Astrocyte (in vitro differentiated cells and primary cell): ENCODE results near the gene DRP2. TPM values are rescaled to one million over a fixed set of nuclear protein-coding genes. Genes with fewer than 3 reads are reported as not detected.
A peak's percentile ranks its signal among the peaks of the same experiment; 100 is the strongest.
"Not testable (repeated sequence)": the region's sequence is repeated elsewhere in the genome, so short reads cannot be mapped to it uniquely, and the experiment has no call there.

Source experiments
- DNase-seq: peaks from one replicate; pipeline ENCODE4 v3.0.0-alpha.2; 2010; ENCODE audit warnings: low read depth
- FAIRE-seq: peaks from 2 replicates; lab custom pipeline; 2011; peaks lifted over from hg19 to GRCh38; lab: Jason Lieb, UNC
- H2AFZ ChIP-seq: 2 replicates; pipeline ENCODE4 v1.6.0; 2012; ENCODE audit warnings: low read depth, low read length, inconsistent platforms
- H3K27ac ChIP-seq: 2 replicates; pipeline ENCODE4 v1.5.1; 2011; ENCODE audit warnings: low read depth, low read length, inconsistent platforms
- H3K27me3 ChIP-seq: 2 replicates; pipeline ENCODE4 v1.6.0; 2011; ENCODE audit warnings: low read length, inconsistent platforms; ENCODE audit not compliant: insufficient read depth
- H3K36me3 ChIP-seq: 2 replicates; pipeline ENCODE4 v1.5.1; 2011; ENCODE audit warnings: low read length, inconsistent platforms; ENCODE audit not compliant: insufficient read depth
- H3K4me1 ChIP-seq: 2 replicates; pipeline ENCODE4 v1.5.1; 2011; ENCODE audit warnings: low read length, inconsistent platforms; ENCODE audit not compliant: insufficient read depth
- H3K4me2 ChIP-seq: 2 replicates; pipeline ENCODE4 v1.6.0; 2012; ENCODE audit warnings: low read length, inconsistent platforms
- H3K4me3 ChIP-seq: 2 replicates; pipeline ENCODE4 v1.5.1; 2011; ENCODE audit warnings: low read depth, mild to moderate bottlenecking, low read length, inconsistent platforms; ENCODE audit not compliant: insufficient read depth
- H3K79me2 ChIP-seq: 2 replicates; pipeline ENCODE4 v1.6.0; 2012; ENCODE audit warnings: mild to moderate bottlenecking, low read length, inconsistent platforms; ENCODE audit not compliant: insufficient read depth
- H3K9ac ChIP-seq: 2 replicates; pipeline ENCODE4 v1.6.0; 2012; ENCODE audit warnings: mild to moderate bottlenecking, low read length, inconsistent platforms
- H3K9me3 ChIP-seq: 2 replicates; pipeline ENCODE4 v1.5.1; 2012; ENCODE audit warnings: low read depth, mild to moderate bottlenecking, low read length, inconsistent platforms; ENCODE audit not compliant: insufficient read depth
- H4K20me1 ChIP-seq: 2 replicates; pipeline ENCODE4 v1.6.0; 2012; ENCODE audit warnings: low read length, inconsistent platforms; ENCODE audit not compliant: insufficient read depth
- H3K27ac Mint-ChIP-seq: one replicate; pipeline ENCODE4 v1.8.0; 2021; ENCODE audit warnings: mild to moderate bottlenecking, mixed read lengths; ENCODE audit not compliant: unreplicated experiment
- H3K27me3 Mint-ChIP-seq: one replicate; pipeline ENCODE4 v1.8.0; 2021; ENCODE audit warnings: low read depth, mixed read lengths; ENCODE audit not compliant: unreplicated experiment
- H3K36me3 Mint-ChIP-seq: one replicate; pipeline ENCODE4 v1.8.0; 2021; ENCODE audit warnings: low read depth, mixed read lengths; ENCODE audit not compliant: unreplicated experiment
- H3K4me1 Mint-ChIP-seq: one replicate; pipeline ENCODE4 v1.8.0; 2021; ENCODE audit warnings: low read depth, mixed read lengths; ENCODE audit not compliant: unreplicated experiment
- H3K4me3 Mint-ChIP-seq: one replicate; pipeline ENCODE4 v1.8.0; 2021; ENCODE audit warnings: mild to moderate bottlenecking, moderate library complexity, mixed read lengths; ENCODE audit not compliant: unreplicated experiment
- H3K9me3 Mint-ChIP-seq: one replicate; pipeline ENCODE4 v1.8.0; 2021; ENCODE audit warnings: mild to moderate bottlenecking, mixed read lengths; ENCODE audit not compliant: unreplicated experiment
- CTCF ChIP-seq: IDR thresholded peaks from 2 replicates; pipeline ENCODE4 v1.5.1; 2011; ENCODE audit warnings: low read depth, mild to moderate bottlenecking, inconsistent platforms, low read length, moderate library complexity; ENCODE audit not compliant: insufficient read depth
- EZH2 ChIP-seq: IDR thresholded peaks from 2 replicates; pipeline ENCODE4 v1.6.1; 2012; ENCODE audit warnings: mild to moderate bottlenecking, low read length, inconsistent platforms; ENCODE audit not compliant: insufficient read depth
- total RNA-seq: library from RNA; stranded (reverse); gene quantifications from 2 replicates; pipeline ENCODE4 v1.2.1, GENCODE V29; 2021

The DRP2 gene
- total RNA-seq, 1 donor from 2014 or later = 4.2 TPM

DNA sequence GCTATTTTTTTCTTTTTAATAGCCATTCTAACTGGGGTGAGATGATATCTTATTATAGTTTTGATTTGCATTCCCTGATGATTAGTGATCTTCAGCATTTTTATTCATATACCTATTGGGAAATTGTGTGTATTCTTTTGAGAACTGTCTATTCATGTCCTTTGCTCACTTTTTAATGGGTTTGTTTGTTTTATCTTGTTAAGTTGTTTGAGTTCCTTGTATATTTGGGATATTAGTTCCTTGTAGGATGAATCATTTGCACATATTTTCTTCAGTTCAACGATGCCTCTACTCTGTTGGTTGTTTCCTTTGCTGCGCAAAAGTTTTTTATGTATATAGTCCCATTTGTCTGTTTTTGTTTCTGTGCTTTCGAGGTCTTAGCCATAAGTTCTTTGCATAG is 43.1 kb upstream of the DRP2 start:
- Histone ChIP-seq H3K4me1 (peaks cover under 1% of the 10 kb centered on the region), H2AFZ (no peak overlapping the region), H3K4me2 (no peak overlapping the region), H3K27ac (no peak overlapping the region), H3K9ac (no peak overlapping the region), H4K20me1 (no peaks in the 10 kb centered on the region), H3K79me2 (no peaks in the 10 kb centered on the region), H3K36me3 (no peaks in the 10 kb centered on the region), H3K4me3 (no peak overlapping the region), H3K9me3 (no peaks in the 10 kb centered on the region), H3K27me3 (no peaks in the 10 kb centered on the region)
- no peak for TF ChIP-seq EZH2
- TF ChIP-seq CTCF = no peak
- Mint-ChIP-seq H3K9me3 (no peaks in the 10 kb centered on the region), H3K27me3 (peaks cover 4% of the 10 kb centered on the region), H3K4me3 (no peak overlapping the region), H3K36me3 (no peaks in the 10 kb centered on the region), H3K27ac (no peak overlapping the region), H3K4me1 (peaks cover 4% of the 10 kb centered on the region)
- DNase-seq (no peak), FAIRE-seq (peak; percentile 73)

DNA sequence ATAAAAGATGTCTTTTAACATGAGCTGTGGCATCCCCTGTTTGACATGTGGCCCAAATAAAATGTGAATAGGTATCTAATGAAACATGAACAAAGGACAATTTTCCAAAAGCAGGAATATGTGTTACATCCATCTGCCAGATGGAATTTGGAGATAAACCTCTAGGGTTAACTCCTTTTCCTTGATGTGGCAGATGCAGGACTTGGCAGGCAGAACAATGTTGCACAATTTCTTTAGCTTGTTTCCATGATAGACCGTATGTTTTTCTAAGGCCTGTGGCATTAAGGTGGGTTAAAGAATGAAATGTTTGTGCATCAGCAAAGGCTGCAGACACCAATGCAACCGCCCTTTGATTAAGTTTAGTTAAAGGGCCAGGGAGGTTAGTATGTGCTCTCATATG is 34.7 kb upstream of the DRP2 start:
- H3K27ac ChIP-seq, H3K36me3 Mint-ChIP-seq, H3K4me2 ChIP-seq, H3K4me1 ChIP-seq, H3K4me3 Mint-ChIP-seq, H3K27ac Mint-ChIP-seq, H3K4me1 Mint-ChIP-seq, H4K20me1 ChIP-seq, H3K79me2 ChIP-seq, H3K4me3 ChIP-seq, H3K27me3 ChIP-seq, H3K36me3 ChIP-seq, H3K9me3 Mint-ChIP-seq, H2AFZ ChIP-seq, H3K27me3 Mint-ChIP-seq, H3K9ac ChIP-seq, FAIRE-seq, H3K9me3 ChIP-seq: not testable (repeated sequence)
- DNase-seq = peak; percentile 29

GRCh38 chrX:101187961-101188360 is 31.6 kb upstream of the DRP2 start:
- H3K9me3 Mint-ChIP-seq, H3K27me3 ChIP-seq, H3K4me3 Mint-ChIP-seq, H3K79me2 ChIP-seq, H3K9me3 ChIP-seq, H3K4me1 ChIP-seq, H3K27ac ChIP-seq, H2AFZ ChIP-seq, DNase-seq, H3K4me1 Mint-ChIP-seq, FAIRE-seq, H3K36me3 Mint-ChIP-seq, H3K9ac ChIP-seq, H3K27ac Mint-ChIP-seq, H3K4me2 ChIP-seq, H4K20me1 ChIP-seq, H3K36me3 ChIP-seq, H3K27me3 Mint-ChIP-seq, H3K4me3 ChIP-seq: not testable (repeated sequence)

DNA sequence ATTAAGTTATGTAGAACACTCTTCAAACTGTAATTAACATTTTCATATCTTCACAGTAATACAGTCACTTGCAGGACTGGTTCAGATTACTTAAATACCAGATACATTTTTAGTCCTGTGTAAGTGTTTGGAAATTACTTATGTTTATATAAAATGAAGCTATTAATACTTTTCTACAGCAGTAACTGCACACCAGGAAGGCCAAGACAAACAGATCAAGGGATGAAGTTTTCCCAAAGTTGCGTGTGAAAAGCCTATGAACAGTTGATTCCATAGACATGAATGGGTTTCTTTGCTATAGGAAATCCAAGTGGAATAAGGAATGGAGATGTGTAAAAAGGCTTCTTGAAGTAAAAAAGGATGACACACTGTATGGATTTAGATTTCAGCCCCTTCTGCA is 28.9 kb upstream of the DRP2 start:
- no peak overlapping the region for H3K27ac ChIP-seq
- H3K79me2 ChIP-seq = no peaks in the 10 kb centered on the region
- FAIRE-seq (peak; percentile 9), DNase-seq (no peak)
- no peaks in the 10 kb centered on the region for H3K9me3 ChIP-seq
- H3K4me1 ChIP-seq = no peaks in the 10 kb centered on the region
- H3K9ac ChIP-seq = no peak overlapping the region
- no peaks in the 10 kb centered on the region for H3K36me3 ChIP-seq
- no peaks in the 10 kb centered on the region for H4K20me1 ChIP-seq
- H3K4me3 ChIP-seq = no peak overlapping the region
- no peak overlapping the region for H2AFZ ChIP-seq
- Mint-ChIP-seq H3K27me3 (peaks cover 4% of the 10 kb centered on the region), H3K4me1 (no peaks in the 10 kb centered on the region), H3K36me3 (no peaks in the 10 kb centered on the region), H3K27ac (no peak overlapping the region), H3K9me3 (no peaks in the 10 kb centered on the region), H3K4me3 (no peak overlapping the region)
- TF ChIP-seq CTCF (no peak), EZH2 (no peak)
- H3K4me2 ChIP-seq = peak overlapping the region; percentile 75
- H3K27me3 ChIP-seq = no peaks in the 10 kb centered on the region
